GM21381 (cell line): Measurements from ENCODE around the gene ARHGAP15.
"Not testable (repeated sequence)": the region's sequence is repeated elsewhere in the genome, so short reads cannot be mapped to it uniquely, and the experiment has no call there.

ENCODE experiments used
- ATAC-seq: cut with Tn5 transposase; IDR thresholded peaks from one replicate; pipeline ENCODE4 v1.9.1; 2021; ENCODE audit warnings: mild to moderate bottlenecking, moderate library complexity; ENCODE audit not compliant: unreplicated experiment

The ARHGAP15 gene

GRCh38 chr2:143521396-143521795, 392.2 kb downstream of the ARHGAP15 start:
- no peak for ATAC-seq

- ATAC-seq: no peak
Observed at GRCh38 chr2:143522699-143523098, 393.5 kb downstream of the ARHGAP15 start.

- ATAC-seq: no peak
Observed at GRCh38 chr2:143524119-143524553, 394.9 kb downstream of the ARHGAP15 start.

- no peak for ATAC-seq
Observed at GRCh38 chr2:143524559-143525401, 395.6 kb downstream of the ARHGAP15 start.

GRCh38 chr2:143525402-143525860, 396.2 kb downstream of the ARHGAP15 start:
- no peak for ATAC-seq

GRCh38 chr2:143526498-143526897, 397.3 kb downstream of the ARHGAP15 start:
- no peak for ATAC-seq

- no peak for ATAC-seq
Observed at GRCh38 chr2:143528021-143528420, 398.8 kb downstream of the ARHGAP15 start.

- ATAC-seq: no peak
Observed at GRCh38 chr2:143529118-143529720, 400.0 kb downstream of the ARHGAP15 start.

- ATAC-seq: no peak
Observed at GRCh38 chr2:143530758-143531157, 401.5 kb downstream of the ARHGAP15 start.

GRCh38 chr2:143532061-143532460, 402.8 kb downstream of the ARHGAP15 start:
- no peak for ATAC-seq

GRCh38 chr2:143533846-143534245, 404.6 kb downstream of the ARHGAP15 start:
- no peak for ATAC-seq

- no peak for ATAC-seq
Observed at GRCh38 chr2:143535802-143536201, 406.6 kb downstream of the ARHGAP15 start.

GRCh38 chr2:143541899-143542298, 412.7 kb downstream of the ARHGAP15 start:
- not testable (repeated sequence) for ATAC-seq

- no peak for ATAC-seq
Observed at GRCh38 chr2:143545059-143545948, 416.1 kb downstream of the ARHGAP15 start.

GRCh38 chr2:143545949-143546255, 416.7 kb downstream of the ARHGAP15 start:
- ATAC-seq: no peak

GRCh38 chr2:143548032-143548431, 418.8 kb downstream of the ARHGAP15 start:
- no peak for ATAC-seq

- ATAC-seq: no peak
Observed at GRCh38 chr2:143550500-143550899, 421.3 kb downstream of the ARHGAP15 start.

GRCh38 chr2:143551971-143552650, 422.9 kb downstream of the ARHGAP15 start:
- no peak for ATAC-seq

- ATAC-seq: peak; percentile 79
Observed at GRCh38 chr2:143553261-143553660, 424.0 kb downstream of the ARHGAP15 start.

GRCh38 chr2:143558665-143559064, 429.4 kb downstream of the ARHGAP15 start:
- ATAC-seq: no peak

GRCh38 chr2:143559147-143559546, 429.9 kb downstream of the ARHGAP15 start:
- no peak for ATAC-seq
